ENCODE data around the gene RAB5IF.
"Not testable (repeated sequence)": the region's sequence is repeated elsewhere in the genome, so short reads cannot be mapped to it uniquely, and the experiment has no call there.

Gene RAB5IF

GRCh38 chr20:36605399-36606157, at the start of gene RAB5IF:
RAB5IF (plus strand) TSS chr20:36605779; CDS start chr20:36605952, 173 bp downstream.
- H3K4me3 ChIP-seq: peak within 1 kb of the TSS; percentile 99
- no peaks in the 10 kb centered on the region for H3K9me3 ChIP-seq (ENCODE audit: low read depth, low read length)
- H3K9ac ChIP-seq (ENCODE audit: insufficient read length): peak within 1 kb of the TSS; percentile 97
- peak within 1 kb of the TSS; percentile 76; the same call in 1 of the 2 replicates for H3K27ac ChIP-seq
- peak; percentile 91 for DNase-seq (ENCODE audit: low read depth, low spot score)
- TF ChIP-seq FOXP2 (optimal IDR thresholded peaks at IDR 0.05; ENCODE audit: control extremely low read depth, extremely low read length, insufficient read depth) (no peak), EZH2 (IDR thresholded peaks at IDR 0.05) (no peak), POLR2AphosphoS5 (IDR thresholded peaks at IDR 0.05; ENCODE audit: borderline replicate concordance, low read depth, low read length) (peak; percentile 83)
- H3K36me3 ChIP-seq (ENCODE audit: insufficient read depth, low read length): peaks cover 30% of the 10 kb centered on the region

- Histone ChIP-seq H3K4me3 (no peak overlapping the region), H3K9me3 (ENCODE audit: low read depth, low read length) (no peaks in the 10 kb centered on the region), H3K9ac (ENCODE audit: insufficient read length) (no peak overlapping the region), H3K27ac (no peak overlapping the region), H3K36me3 (ENCODE audit: insufficient read depth, low read length) (no peaks in the 10 kb centered on the region)
- DNase-seq (ENCODE audit: low read depth, low spot score): no peak
- TF ChIP-seq FOXP2 (optimal IDR thresholded peaks at IDR 0.05; ENCODE audit: control extremely low read depth, extremely low read length, insufficient read depth) (no peak), POLR2AphosphoS5 (IDR thresholded peaks at IDR 0.05; ENCODE audit: borderline replicate concordance, low read depth, low read length) (no peak), EZH2 (IDR thresholded peaks at IDR 0.05) (no peak)
Observed at GRCh38 chr20:36562724-36563123, 42.9 kb upstream of the RAB5IF start.

GRCh38 chr20:36563374-36563773, 42.2 kb upstream of the RAB5IF start:
- DNase-seq (ENCODE audit: low read depth, low spot score): no peak
- Histone ChIP-seq H3K9me3 (ENCODE audit: low read depth, low read length) (no peaks in the 10 kb centered on the region), H3K36me3 (ENCODE audit: insufficient read depth, low read length) (no peaks in the 10 kb centered on the region), H3K27ac (no peak overlapping the region), H3K4me3 (no peak overlapping the region), H3K9ac (ENCODE audit: insufficient read length) (no peak overlapping the region)
- TF ChIP-seq FOXP2 (optimal IDR thresholded peaks at IDR 0.05; ENCODE audit: control extremely low read depth, extremely low read length, insufficient read depth) (no peak), EZH2 (IDR thresholded peaks at IDR 0.05) (no peak), POLR2AphosphoS5 (IDR thresholded peaks at IDR 0.05; ENCODE audit: borderline replicate concordance, low read depth, low read length) (no peak)

GRCh38 chr20:36564078-36564725, 41.4 kb upstream of the RAB5IF start:
- not testable (repeated sequence) for DNase-seq (ENCODE audit: low read depth, low spot score); H3K36me3 ChIP-seq (ENCODE audit: insufficient read depth, low read length); H3K27ac ChIP-seq; H3K4me3 ChIP-seq; H3K9me3 ChIP-seq (ENCODE audit: low read depth, low read length); H3K9ac ChIP-seq (ENCODE audit: insufficient read length)

- not testable (repeated sequence) for H3K9ac ChIP-seq (ENCODE audit: insufficient read length); H3K27ac ChIP-seq; H3K9me3 ChIP-seq (ENCODE audit: low read depth, low read length); H3K36me3 ChIP-seq (ENCODE audit: insufficient read depth, low read length); H3K4me3 ChIP-seq; DNase-seq (ENCODE audit: low read depth, low spot score)
Observed at GRCh38 chr20:36564726-36565121, 40.9 kb upstream of the RAB5IF start.

GRCh38 chr20:36565520-36565919, 40.1 kb upstream of the RAB5IF start:
- TF ChIP-seq POLR2AphosphoS5 (IDR thresholded peaks at IDR 0.05; ENCODE audit: borderline replicate concordance, low read depth, low read length): no peak
- TF ChIP-seq EZH2 (IDR thresholded peaks at IDR 0.05): no peak
- TF ChIP-seq FOXP2 (optimal IDR thresholded peaks at IDR 0.05; ENCODE audit: control extremely low read depth, extremely low read length, insufficient read depth): no peak
- Histone ChIP-seq H3K36me3 (ENCODE audit: insufficient read depth, low read length) (no peaks in the 10 kb centered on the region), H3K9ac (ENCODE audit: insufficient read length) (no peak overlapping the region), H3K4me3 (no peak overlapping the region), H3K9me3 (ENCODE audit: low read depth, low read length) (no peaks in the 10 kb centered on the region), H3K27ac (no peak overlapping the region)
- no peak for DNase-seq (ENCODE audit: low read depth, low spot score)

GRCh38 chr20:36569847-36570429, 35.6 kb upstream of the RAB5IF start:
- Histone ChIP-seq H3K4me3 (no peak overlapping the region), H3K27ac (0 out of 2 replicates have a peak overlapping the region, but pooled peaks have one; percentile 19), H3K36me3 (ENCODE audit: insufficient read depth, low read length) (no peaks in the 10 kb centered on the region), H3K9ac (ENCODE audit: insufficient read length) (no peak overlapping the region), H3K9me3 (ENCODE audit: low read depth, low read length) (no peaks in the 10 kb centered on the region)
- no peak for DNase-seq (ENCODE audit: low read depth, low spot score)
- no peak for TF ChIP-seq EZH2 (IDR thresholded peaks at IDR 0.05)
- no peak for TF ChIP-seq POLR2AphosphoS5 (IDR thresholded peaks at IDR 0.05; ENCODE audit: borderline replicate concordance, low read depth, low read length)
- TF ChIP-seq FOXP2 (optimal IDR thresholded peaks at IDR 0.05; ENCODE audit: control extremely low read depth, extremely low read length, insufficient read depth): no peak

- no peak for TF ChIP-seq EZH2 (IDR thresholded peaks at IDR 0.05)
- no peak for TF ChIP-seq FOXP2 (optimal IDR thresholded peaks at IDR 0.05; ENCODE audit: control extremely low read depth, extremely low read length, insufficient read depth)
- TF ChIP-seq POLR2AphosphoS5 (IDR thresholded peaks at IDR 0.05; ENCODE audit: borderline replicate concordance, low read depth, low read length): 0 out of 2 replicates have a peak, but pooled peaks have one; percentile 12
- Histone ChIP-seq H3K27ac (peak overlapping the region; percentile 69), H3K9me3 (ENCODE audit: low read depth, low read length) (no peaks in the 10 kb centered on the region), H3K9ac (ENCODE audit: insufficient read length) (peak overlapping the region; percentile 67), H3K4me3 (peak overlapping the region; percentile 76), H3K36me3 (ENCODE audit: insufficient read depth, low read length) (peaks cover 7% of the 10 kb centered on the region)
- no peak for DNase-seq (ENCODE audit: low read depth, low spot score)
Observed at GRCh38 chr20:36571564-36572504, 33.7 kb upstream of the RAB5IF start.
